Measurements from ENCODE around the gene RGS19.
"Not testable (repeated sequence)": the region's sequence is repeated elsewhere in the genome, so short reads cannot be mapped to it uniquely, and the experiment has no call there.

Gene RGS19

DNA sequence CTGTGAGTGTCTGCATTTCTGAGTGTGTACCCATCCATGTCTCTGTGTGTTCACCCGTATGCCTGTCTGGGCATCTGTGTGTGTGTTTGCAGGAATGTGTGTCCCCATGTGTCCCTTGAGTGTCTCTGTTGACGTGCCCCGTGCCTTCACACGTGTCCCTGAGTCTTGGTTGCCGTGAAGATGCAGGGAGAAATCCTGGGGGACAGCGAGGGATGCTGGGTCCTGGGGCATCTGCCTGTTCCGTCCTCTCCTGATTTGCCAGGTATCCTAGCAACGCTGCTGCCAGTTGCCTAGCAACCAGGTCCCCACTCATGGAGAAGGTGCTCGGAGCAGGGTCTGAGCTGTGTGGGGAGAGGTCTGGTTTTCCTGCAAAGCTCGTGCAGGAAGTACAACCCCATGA, 10.8 kb upstream of the RGS19 start:
- TF ChIP-seq, protein P1, sequence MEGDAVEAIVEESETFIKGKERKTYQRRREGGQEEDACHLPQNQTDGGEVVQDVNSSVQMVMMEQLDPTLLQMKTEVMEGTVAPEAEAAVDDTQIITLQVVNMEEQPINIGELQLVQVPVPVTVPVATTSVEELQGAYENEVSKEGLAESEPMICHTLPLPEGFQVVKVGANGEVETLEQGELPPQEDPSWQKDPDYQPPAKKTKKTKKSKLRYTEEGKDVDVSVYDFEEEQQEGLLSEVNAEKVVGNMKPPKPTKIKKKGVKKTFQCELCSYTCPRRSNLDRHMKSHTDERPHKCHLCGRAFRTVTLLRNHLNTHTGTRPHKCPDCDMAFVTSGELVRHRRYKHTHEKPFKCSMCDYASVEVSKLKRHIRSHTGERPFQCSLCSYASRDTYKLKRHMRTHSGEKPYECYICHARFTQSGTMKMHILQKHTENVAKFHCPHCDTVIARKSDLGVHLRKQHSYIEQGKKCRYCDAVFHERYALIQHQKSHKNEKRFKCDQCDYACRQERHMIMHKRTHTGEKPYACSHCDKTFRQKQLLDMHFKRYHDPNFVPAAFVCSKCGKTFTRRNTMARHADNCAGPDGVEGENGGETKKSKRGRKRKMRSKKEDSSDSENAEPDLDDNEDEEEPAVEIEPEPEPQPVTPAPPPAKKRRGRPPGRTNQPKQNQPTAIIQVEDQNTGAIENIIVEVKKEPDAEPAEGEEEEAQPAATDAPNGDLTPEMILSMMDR (conservative IDR thresholded peaks at IDR 0.05; ENCODE audit: low read depth, low read length), result no peak
- no peak overlapping the region for H3K4me3 ChIP-seq (ENCODE audit: low read depth, low read length)
- DNase-seq (ENCODE audit: low read depth), result no peak

DNA sequence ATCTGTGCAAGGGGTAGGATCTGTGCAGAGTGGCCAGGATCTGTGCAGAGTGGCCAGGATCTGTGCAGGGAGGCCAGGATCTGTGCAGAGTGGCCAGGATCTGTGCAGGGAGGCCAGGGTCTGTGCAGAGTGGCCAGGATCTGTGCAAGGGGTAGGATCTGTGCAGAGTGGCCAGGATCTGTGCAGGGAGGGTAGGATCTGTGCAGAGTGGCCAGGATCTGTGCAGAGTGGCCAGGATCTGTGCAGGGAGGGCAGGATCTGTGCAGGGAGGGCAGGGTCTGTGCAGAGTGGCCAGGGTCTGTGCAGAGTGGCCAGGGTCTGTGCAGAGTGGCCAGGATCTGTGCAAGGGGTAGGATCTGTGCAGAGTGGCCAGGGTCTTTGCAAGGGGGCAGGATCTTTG, 9.3 kb upstream of the RGS19 start:
- DNase-seq (ENCODE audit: low read depth); H3K4me3 ChIP-seq (ENCODE audit: low read depth, low read length): not testable (repeated sequence)

GRCh38 chr20:64087226-64087825, 8.0 kb upstream of the RGS19 start:
- not testable (repeated sequence) for H3K4me3 ChIP-seq (ENCODE audit: low read depth, low read length); DNase-seq (ENCODE audit: low read depth)

- TF ChIP-seq, protein P1 (conservative IDR thresholded peaks at IDR 0.05; ENCODE audit: low read depth, low read length), result no peak
- no peak for DNase-seq (ENCODE audit: low read depth)
- no peak overlapping the region for H3K4me3 ChIP-seq (ENCODE audit: low read depth, low read length)
These were observed 7.5 kb upstream of the RGS19 start for GRCh38 chr20:64086801-64087200.

- DNase-seq (ENCODE audit: low read depth), result no peak
- H3K4me3 ChIP-seq (ENCODE audit: low read depth, low read length), result no peak overlapping the region
- TF ChIP-seq, protein P1 (conservative IDR thresholded peaks at IDR 0.05; ENCODE audit: low read depth, low read length), result no peak
These were observed 5.4 kb upstream of the RGS19 start for GRCh38 chr20:64084685-64085152.

- TF ChIP-seq, protein P1 (conservative IDR thresholded peaks at IDR 0.05; ENCODE audit: low read depth, low read length), result no peak
- H3K4me3 ChIP-seq (ENCODE audit: low read depth, low read length), result peak within 1 kb of the TSS; percentile 41
- DNase-seq (ENCODE audit: low read depth), result no peak
These were observed 4.7 kb upstream of the RGS19 start, which contains the start of gene LKAAEAR1 for GRCh38 chr20:64083804-64084684. Gene LKAAEAR1, minus strand, starts transcription at chr20:64084398. Its CDS starts 179 bp downstream, at chr20:64084219.

- TF ChIP-seq, protein P1 (conservative IDR thresholded peaks at IDR 0.05; ENCODE audit: low read depth, low read length), result peak; percentile 58
- DNase-seq (ENCODE audit: low read depth), result peak; percentile 75
- H3K4me3 ChIP-seq (ENCODE audit: low read depth, low read length), result peak overlapping the region; percentile 41
These were observed 4.1 kb upstream of the RGS19 start for GRCh38 chr20:64083378-64083803.
